Measurements from ENCODE around the gene GOLM1.
A peak's percentile ranks its signal among the peaks of the same experiment; 100 is the strongest.
"Not testable (repeated sequence)": the region's sequence is repeated elsewhere in the genome, so short reads cannot be mapped to it uniquely, and the experiment has no call there.

The GOLM1 gene

DNA sequence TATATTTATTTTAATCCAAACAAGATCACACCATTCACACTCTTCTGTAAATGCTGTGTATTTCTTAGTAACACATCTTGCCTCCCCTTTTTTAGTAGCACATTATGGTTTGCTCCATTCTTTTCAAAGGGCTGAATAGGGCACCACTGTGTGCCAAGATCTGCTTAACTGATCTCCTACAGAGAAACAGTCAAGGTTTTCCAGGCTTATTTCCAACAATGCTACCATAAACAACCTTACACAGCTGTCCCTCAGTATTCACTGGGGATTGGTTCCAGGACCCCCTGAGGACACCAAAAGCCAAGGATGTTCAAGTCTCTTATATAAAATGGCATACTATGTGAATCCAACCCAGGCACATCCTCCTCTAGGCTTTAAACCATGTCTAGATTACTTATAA lies 16.5 kb downstream of the GOLM1 start:
- DNase-seq = no peak

DNA sequence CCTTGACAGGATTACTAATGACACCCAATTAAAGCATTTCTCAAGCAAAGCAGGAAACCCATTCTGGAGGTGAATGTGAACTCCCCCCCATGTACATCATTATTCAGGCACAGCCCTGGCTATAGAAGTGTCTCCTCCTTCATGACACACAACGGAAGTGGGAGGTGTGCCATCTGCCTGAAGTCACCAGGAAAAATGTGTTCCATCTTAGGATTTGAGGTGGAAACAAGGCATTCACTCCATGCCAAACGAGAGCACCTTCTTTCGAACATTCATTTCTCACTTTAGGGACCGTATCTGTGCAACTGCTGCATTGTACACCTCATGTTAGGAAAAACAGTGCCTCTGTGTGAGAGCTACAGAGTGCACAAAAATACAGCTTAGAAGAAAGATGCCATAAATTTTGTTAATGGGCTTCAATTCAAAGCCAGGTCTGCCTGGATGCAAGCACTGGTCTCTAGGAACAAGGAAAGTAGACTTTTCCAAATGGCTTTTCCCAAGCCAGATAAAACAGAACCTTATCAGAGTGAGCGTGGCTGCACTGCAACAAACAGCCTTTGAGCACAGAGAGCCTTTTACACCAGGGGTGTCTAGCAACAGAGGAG lies 19.4 kb downstream of the GOLM1 start:
- DNase-seq = no peak

DNA sequence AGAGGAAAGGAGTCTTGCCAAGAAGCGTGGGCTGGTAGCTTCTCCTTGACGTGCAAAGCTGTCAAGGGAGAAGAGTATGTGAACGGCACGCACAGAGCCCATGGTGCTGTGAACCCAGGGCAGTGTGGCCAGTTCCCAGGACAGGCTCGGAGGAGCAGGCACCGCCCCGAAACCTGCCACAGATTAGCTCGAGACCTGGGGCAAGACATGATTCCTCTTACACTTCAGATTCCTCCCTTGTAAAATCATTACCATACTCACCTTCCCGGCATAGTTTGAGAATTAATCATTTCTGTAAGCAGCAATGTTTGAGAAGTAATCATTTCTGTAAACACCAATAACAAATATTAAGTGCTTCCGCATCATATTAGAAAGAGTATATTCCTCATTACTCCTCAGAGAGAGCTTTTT lies 19.9 kb downstream of the GOLM1 start:
- no peak for DNase-seq

DNA sequence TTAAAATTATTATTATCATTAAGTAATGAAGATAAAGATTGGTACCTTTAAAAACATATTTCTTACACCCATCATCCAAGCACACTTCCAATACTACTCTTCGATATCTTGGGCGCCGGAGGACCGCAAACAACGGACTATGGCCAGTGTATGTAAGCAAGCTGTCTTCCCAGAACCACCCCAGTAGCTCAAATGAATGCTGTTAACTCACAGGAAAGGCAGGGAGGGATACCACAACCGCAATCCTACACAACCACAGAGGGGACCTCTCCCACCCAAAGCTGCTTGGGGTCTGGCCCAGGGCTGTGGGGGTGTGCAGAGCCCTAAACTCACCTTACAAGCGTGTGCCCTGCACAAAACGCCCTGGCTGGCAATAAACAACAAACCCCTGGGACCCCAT lies 20.6 kb downstream of the GOLM1 start:
- DNase-seq = no peak

DNA sequence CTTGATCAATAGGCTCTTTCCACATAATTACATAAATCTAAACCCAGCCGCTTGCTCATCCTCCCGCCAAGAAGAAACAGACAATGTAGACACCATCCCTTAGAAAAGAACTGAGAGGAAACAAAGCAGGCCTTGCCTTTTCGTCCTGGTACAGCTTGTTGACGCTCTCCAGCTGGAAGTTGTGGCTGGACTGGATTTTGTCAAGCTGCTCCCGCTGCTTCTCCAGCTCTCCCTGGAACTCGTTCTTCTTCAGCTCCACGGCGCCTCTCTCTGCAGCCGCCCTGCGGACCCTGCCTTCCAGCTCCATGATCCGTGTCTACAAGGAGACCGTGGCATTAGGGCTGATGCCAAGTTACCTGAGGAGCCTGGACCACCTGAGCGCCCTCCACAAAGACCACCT lies 22.1 kb downstream of the GOLM1 start:
- no peak for DNase-seq

DNA sequence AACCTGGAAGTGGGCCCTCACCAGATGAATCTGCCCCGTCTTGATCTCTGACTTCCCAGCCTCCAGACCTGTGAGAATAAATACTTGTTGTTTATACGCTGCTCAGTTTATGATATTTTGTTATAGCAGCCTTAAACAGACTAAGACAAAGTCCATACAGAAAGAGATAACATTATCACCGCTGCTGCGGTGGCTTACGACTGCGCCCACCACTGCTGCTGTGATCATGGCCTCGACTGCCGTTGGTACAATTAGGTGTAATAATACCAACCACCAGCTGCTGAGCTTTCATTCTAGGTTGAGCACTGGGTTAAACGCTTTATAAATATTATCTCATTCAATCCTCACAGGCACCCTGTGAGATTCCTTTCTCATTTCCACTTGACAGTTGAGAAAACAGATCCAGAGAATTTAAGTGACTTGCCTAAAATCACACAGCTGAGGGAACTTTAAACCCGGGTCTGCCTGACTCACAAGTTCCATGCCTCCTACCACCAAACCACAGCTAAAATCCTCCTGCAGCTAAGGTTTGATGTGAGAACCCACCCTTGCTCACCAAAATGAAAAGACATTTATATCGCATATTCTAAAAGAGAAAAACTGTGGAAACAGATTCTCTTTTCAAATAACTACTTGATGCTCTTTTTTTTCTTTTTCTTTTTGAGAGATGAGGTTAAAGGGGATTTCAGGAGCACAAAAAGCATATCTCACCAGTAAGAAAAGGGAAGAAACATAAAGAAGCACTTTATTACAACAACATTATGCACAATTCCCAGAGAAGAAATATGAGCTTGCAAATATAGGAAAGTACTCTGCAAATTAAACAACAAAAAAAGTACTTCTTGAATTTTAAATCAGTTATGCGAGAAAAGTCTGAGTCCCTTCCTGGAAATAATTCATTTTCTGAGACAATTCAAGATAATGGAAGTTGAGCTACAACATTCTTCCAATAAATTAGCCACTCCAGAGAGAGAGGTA lies 23.9 kb downstream of the GOLM1 start:
- peak; percentile 13 to 36 for DNase-seq

DNA sequence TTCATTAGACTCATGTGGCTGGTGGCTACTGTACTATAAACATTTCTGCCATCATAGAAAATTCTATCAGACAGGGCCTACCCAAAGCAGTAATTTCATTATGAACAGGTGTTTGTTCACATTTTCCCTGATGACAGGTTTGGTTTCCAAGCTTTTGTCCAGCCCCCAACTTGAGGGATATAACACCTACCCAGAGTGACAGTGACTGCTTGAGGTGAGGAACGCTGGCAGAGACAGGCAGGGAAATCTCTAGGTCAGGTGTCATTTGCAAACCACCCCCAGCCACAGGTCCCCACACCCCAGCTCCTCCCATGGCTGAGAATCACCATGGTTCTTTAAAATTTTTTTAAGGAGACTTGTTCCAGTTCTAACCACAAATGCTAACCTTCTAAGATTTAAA lies 25.5 kb downstream of the GOLM1 start:
- peak in 1 of 2 experiments; percentile 6 for DNase-seq

DNA sequence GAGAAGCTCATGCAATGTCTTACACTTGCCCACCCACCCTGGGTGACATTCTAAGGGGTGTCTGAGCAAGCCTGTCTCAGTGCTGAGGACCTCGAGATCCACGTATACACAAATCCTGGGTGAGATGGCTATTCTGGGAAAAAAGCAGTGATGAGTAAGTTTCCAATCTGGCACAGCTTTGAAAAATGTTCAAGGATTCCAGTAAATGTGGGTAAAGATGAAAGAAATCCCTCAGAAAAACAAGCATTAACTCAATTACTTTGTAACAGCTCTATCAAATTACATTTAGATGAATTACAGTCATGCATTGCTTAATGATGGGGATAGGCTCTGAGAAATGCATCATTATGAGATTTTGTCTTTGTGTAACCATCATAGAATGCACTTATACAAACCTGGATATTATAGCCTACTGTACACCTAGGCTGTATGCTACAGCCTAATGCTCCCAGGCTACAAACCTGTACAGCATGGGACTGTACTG lies 26.9 kb downstream of the GOLM1 start:
- DNase-seq = no peak

DNA sequence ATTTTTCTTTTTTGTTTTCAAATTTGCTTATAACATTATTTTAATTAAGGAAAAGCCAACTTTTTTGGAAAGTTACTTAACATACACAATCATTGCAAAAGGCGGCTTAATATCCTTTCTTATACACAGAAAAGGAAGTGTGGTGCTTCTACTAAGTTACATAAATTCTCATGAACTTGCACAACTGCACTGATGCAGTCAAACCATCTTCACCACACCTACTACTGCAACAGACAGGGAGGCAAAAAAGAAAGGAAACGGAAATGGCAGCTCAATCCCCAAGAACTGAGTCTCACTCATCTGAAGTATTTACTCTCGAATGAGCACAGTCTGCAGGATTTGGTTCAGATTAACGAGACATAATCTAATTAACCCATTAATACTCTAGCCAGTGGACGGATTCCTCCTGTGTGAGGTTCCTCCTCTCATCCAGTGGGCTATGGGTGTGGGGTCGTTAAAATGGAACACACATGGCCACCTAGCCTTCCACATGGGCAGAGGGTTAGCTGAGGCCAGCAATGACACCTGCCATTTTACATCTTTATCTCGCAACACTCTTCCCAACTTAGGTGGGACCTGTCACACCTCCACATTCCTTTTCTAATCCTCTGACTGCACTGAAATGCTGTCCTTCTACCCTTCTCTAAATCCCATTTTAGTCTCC lies 30.0 kb downstream of the GOLM1 start:
- no peak for DNase-seq

DNA sequence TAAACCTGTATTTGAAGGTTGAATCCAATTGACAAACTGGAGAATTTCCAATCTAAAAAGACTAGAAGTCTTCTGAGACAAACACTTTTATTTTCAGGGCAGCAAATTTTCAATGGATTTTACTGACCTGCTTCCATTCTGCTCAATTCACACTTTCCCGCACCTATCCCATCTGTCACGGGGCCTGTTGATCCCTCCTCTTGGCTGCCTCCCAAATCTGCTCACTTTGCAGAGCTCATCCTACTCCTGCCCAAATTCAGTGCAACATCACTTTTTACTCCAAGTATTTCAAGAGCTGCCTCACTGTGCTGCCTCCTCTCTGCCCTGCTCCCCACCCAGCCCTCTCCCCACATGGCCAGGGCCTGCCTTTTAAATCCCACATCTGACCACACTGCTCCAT lies 35.1 kb downstream of the GOLM1 start:
- DNase-seq = no peak

DNA sequence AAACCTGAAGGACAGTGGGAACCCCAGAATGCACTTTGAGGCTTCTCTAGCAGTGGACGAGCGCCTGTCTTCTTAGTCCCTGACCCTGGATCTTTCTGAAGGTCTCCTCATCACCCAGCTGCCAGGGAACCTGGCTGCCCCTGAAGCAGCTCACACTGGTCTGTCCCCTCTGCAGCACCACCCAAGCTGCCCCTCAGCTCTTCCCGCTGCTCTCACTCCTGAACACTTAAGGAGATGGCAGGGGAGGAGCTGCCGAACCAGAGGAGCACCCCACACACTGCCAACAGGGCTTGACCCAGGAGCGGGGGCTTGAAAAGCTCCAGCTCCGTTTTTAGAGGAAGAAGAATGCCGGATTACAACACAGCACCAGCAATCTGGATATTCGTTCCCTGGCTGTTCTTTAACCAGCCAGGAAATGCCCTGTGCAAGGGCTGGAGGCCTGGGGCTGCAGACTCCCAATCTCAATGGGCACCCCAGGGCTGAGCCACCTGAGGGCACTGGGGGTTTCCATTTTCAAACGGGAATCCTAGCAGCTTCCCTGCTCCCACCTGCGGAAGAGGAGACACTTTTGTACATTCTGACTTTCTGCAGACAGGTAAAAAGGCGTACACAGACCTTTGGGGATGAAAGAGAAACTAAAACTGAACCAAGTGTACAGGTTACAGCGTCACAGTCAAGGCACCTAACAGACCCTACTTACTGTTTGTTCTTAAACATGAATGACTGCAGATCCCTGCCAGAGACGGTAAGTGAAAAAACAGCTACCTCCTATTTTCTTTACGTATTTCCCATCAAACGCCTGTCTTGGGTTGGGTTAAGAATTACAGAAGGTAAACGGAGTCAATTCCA lies 36.3 kb downstream of the GOLM1 start:
- no peak for DNase-seq

DNA sequence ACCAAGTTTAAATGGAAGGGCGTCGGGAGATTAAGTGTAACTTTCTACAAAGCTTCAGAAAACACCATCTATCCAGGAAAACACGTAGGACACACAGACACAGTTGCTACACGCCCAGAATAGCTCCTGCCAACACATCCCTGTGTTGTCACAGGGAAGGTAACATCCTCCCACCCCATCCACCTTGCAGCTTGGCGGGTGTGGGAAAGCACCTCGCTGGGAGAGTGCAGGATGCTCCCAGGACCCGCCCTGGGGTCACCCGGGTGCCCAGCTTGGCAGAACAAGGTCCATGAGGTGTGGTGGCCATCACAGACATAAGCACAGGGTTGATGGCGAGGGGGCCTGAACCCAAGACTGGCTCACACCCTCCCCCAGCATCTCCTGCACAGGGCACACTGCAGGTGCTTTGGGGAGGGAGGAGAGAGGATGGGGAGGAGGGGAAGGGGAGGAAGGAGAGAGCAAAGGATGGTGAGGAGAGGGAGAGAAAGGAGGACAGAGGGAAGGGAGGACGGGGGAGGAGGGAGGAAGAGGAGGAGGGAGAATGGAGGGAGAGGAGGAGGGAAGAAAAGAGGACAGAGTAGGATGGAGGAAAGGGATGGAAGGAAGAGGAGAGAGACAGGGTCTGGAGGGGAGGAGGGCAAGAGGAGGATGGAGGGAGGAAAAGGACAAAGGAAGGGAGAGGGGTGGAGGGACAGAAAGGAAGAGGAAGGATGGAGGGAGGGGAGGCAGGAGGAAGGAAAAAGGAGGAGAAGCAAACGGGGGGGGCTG lies 37.2 kb downstream of the GOLM1 start:
- no peak for DNase-seq

DNA sequence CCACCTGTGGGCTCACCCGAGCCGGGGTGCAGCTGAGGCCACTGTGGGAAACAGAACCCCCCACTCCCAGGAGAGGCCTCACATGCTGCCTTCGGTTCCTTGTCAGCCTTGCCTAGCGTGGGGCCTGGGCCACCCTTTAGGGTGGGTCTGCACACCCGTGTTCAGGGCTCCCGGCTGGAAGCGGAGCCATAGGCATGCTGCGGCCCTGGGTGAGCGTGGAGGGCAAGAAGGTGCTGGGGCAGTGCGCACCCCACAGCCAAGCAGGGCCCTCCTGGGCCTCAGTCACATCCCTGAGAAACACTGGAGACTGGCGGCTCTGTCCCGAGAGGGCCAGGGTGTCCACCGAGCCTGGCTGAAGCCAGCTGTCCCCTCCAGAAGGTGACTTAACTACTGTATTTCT lies 41.9 kb downstream of the GOLM1 start:
- no peak for DNase-seq

DNA sequence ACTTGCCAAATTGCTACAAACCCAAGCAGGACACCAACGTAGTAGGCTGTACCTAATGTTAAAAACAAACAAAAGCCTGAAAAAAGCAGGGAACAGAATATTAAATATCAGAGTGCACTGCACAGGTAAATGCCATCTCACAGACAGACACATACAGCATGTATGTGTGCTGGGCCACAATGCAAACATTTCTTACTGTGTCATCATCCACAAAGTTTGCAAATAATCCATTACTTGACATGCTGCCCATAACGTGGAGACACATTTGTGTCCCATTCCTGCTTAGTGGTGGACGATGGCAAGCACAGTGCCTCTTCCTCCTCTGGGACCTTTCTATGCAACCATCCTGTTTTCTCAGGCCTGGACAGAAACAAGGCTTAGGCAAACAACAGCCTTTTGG lies 44.7 kb downstream of the GOLM1 start:
- DNase-seq = no peak

DNA sequence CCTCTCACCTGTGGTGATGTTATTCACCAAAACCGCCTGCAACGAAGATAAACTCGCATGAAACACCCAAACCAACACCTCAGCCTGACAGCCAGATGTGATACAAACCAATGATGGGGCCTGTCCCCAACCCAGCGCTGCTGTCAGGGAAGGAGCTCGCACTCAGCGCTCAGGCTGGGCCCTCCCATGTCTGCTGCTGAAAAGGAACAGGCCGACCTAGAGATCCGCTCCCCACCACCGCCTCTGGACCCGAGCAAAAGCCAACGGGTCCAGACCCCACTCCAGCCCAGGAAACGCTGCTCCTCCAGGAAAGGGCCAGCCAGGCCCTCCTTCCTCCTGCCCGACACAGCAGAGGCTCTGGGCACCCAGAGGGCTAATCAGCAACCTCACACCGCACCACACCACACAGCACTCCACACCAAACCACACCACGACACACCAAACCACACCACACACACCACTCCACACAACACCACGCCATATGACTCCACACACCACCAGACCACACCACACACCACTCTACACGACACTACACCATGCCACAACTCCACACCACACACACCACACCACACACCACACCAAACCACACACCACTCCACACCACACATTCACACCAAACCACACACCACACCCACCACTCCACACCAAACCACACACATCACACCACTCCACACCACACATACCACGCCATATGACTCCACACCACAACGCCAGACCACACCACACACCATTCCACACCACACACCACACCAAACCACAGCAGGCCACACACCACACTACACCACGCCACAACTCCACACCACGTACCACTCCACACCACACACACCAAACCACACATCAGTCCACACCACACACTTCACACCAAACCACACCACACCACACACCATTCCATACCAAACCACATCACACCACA lies 46.5 kb downstream of the GOLM1 start:
- DNase-seq = peak in 1 of 2 experiments; percentile 6

DNA sequence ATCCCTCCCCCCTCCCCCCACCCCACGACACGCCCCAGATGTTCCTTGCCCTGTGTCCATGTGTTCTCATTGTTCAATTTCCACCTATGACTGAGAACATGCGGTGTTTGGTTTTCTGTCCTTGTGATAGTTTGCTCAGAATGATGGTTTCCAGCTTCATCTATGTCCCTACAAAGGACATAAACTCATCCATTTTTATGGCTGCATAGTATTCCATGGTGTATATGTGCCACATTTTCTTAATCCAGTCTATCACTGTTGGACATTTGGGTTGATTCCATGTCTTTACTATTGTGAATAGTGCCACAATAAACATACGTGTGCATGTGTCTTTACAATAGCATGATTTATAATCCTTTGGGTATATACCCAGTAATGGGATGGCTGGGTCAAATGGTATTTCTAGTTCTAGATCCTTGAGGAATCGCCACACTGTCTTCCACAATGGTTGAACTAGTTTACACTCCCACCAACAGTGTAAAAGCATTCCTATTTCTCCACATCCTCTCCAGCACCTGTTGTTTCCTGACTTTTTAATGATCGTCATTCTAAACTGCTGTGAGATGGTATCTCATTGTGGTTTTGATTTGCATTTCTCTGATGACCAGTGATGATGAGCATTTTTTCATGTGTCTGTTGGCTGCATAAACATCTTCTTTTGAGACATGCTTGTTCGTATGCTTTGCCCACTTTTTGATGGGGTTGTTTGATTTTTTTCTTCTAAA lies 51.2 kb downstream of the GOLM1 start:
- DNase-seq = not testable (repeated sequence)

DNA sequence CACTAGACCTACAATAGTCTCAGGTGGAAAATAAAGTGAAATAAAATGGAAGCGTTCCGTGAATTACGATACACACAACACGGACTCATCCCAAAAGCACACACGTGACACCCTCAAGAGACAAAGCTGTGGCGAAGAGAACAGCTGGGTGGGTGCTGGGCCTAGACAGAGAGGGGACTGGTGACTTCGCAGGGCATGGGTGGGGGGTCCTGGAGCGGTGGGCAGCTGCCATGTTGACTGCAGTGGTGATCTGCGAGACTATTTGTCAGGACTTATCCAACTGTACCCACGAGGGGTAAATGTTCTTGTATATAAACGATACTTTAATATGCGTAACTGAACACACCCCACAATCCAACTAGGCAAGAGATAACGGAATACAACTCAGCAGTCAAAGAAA lies 52.0 kb downstream of the GOLM1 start:
- DNase-seq = no peak

DNA sequence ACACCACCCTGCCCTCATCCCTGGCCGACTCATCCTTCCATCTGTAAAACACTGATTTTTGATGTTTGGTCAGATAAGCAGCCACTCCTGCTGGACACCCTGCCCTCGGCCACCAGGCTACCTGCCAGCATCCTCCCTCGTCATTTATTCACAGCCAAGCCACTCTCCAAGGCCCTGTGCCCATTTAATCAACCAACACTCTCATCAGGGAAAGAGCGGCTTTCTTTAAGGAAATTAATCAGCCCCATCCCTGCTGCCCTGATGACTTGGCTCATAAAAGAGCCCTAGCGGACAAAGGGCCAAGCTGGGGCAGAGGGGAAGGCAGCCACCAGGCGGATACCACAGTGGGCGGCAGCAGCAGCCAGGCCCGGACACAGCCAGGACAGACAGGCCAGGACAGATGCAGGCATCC lies 52.4 kb downstream of the GOLM1 start:
- DNase-seq = no peak

DNA sequence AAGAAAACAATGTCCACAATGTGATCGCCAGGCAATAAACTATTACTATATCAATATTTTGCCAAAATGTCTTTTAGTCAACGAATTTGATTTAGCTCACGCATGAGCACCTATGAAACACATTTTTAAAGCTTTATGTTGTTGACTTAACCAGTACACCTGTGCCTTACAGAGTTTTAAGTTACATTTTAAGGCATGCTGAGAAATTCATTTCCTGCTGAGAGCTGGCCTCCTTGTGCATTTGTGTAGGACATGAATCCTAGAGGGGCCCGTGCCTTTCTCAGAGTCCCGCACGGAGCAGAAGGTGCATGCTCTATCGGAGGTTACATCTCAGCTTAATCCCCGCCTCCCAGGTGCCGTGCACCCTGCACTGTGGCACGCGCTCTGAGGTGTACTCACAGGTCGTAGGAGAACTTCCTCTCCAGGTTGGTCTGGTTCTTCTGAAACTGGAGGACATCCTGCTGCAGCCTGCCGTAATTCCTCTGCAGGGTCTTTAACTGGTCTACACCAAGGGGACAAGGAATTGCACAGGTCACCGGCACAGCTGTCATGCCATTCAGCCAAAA lies 53.2 kb downstream of the GOLM1 start:
- DNase-seq = no peak

DNA sequence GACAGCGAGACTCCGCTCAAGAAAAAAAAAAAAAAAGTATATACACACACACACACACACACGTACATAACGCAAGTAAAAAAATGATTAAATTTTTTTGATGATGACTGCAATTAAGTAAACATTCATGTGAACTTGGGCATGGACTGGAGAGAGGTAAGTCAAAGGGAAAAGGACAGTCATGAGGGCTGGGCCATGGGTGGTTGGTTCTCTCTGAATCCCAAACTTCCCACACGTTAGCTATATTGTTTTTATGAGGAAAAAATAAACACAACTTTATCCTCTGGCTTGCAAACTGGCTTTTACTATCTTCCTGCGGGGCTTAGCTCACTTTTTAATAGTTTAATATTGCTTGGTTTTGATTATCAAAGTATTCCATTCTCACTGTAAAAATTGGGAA lies 53.7 kb downstream of the GOLM1 start:
- no peak for DNase-seq

Data from activated CD4-positive, alpha-beta T cell treated with anti-CD3 and anti-CD28 coated beads, Interleukin-2, amount 50 U/mL, for 48 hours (primary cell).